Karpas-422 (cell line): ENCODE results near the gene SPEM3. TPM values are rescaled to one million over a fixed set of nuclear protein-coding genes. Genes with fewer than 3 reads are reported as not detected.

Source experiments
- DNase-seq: peaks from one replicate; pipeline ENCODE4 v3.0.0-alpha.2; 2015
- H2AFZ ChIP-seq: fragments of 200-600 bp; sonication (generic); 2 replicates; pipeline ENCODE4 v1.6.1; 2014; ENCODE audit warnings: antibody characterized with exemption, low read length, mixed read lengths
- H3K27ac ChIP-seq: fragments of 200-600 bp; sonication (generic); 2 replicates; pipeline ENCODE4 v1.5.1; 2014; ENCODE audit warnings: mild to moderate bottlenecking, low read length, moderate library complexity
- H3K27me3 ChIP-seq: fragments of 200-600 bp; sonication (generic); 2 replicates; pipeline ENCODE4 v1.6.1; 2014; ENCODE audit warnings: low read length, mixed read lengths
- H3K36me3 ChIP-seq: fragments of 200-600 bp; sonication (generic); 2 replicates; pipeline ENCODE4 v1.6.1; 2014; ENCODE audit warnings: low read length, mixed read lengths; ENCODE audit not compliant: insufficient read depth
- H3K4me1 ChIP-seq: fragments of 200-600 bp; sonication (generic); 2 replicates; pipeline ENCODE4 v1.6.1; 2014; ENCODE audit warnings: mild to moderate bottlenecking, low read length, mixed read lengths
- H3K4me2 ChIP-seq: fragments of 200-600 bp; sonication (generic); 2 replicates; pipeline ENCODE4 v1.6.1; 2014; ENCODE audit warnings: low read length, low read depth, mild to moderate bottlenecking; ENCODE audit not compliant: poor library complexity, severe bottlenecking
- H3K4me3 ChIP-seq: fragments of 200-600 bp; sonication (generic); 2 replicates; pipeline ENCODE4 v1.5.1; 2014; ENCODE audit warnings: mild to moderate bottlenecking, antibody characterized with exemption, low read length, mixed read lengths
- H3K79me2 ChIP-seq: fragments of 200-600 bp; sonication (generic); 2 replicates; pipeline ENCODE4 v1.6.1; 2014; ENCODE audit warnings: mild to moderate bottlenecking, low read length, mixed read lengths
- H3K9ac ChIP-seq: fragments of 200-600 bp; sonication (generic); 2 replicates; pipeline ENCODE4 v1.6.0; 2014; ENCODE audit warnings: low read length
- H3K9me2 ChIP-seq: fragments of 200-600 bp; sonication (generic), shearing (Covaris generic); replicated peaks from 2 replicates; pipeline ENCODE4 v1.6.0; 2014; ENCODE audit warnings: mild to moderate bottlenecking, low read length, moderate library complexity; ENCODE audit not compliant: insufficient read depth
- H3K9me3 ChIP-seq: fragments of 300-700, 200-600 bp; sonication (generic); 2 replicates; pipeline ENCODE4 v1.6.1; 2014; ENCODE audit warnings: low read length, mixed read lengths
- H4K20me1 ChIP-seq: fragments of 200-600 bp; sonication (generic); 2 replicates; pipeline ENCODE4 v1.6.1; 2014; ENCODE audit warnings: mild to moderate bottlenecking, antibody characterized with exemption, low read length, low read depth; ENCODE audit not compliant: insufficient read depth
- total RNA-seq: library from RNA; depleted of rRNA; stranded (reverse); fragments of >200 nt; shearing (Covaris generic); gene quantifications from 2 replicates; pipeline ENCODE4 v1.2.3, GENCODE V29; 2014; ENCODE audit warnings: low replicate concordance

The SPEM3 gene
- total RNA-seq, 1 experiment from 2014 or later, result not detected

GRCh38 chr17:7406235-7406825 is 22.3 kb upstream of the SPEM3 start:
- Histone ChIP-seq H3K9ac (no peak overlapping the region), H4K20me1 (no peaks in the 10 kb centered on the region; the same call in 1 of the 2 replicates), H3K9me2 (no peaks in the 10 kb centered on the region), H3K27me3 (no peaks in the 10 kb centered on the region), H3K4me2 (no peak overlapping the region), H3K27ac (no peak overlapping the region), H3K4me1 (peaks cover 17% of the 10 kb centered on the region), H3K9me3 (no peaks in the 10 kb centered on the region), H2AFZ (no peak overlapping the region), H3K79me2 (no peaks in the 10 kb centered on the region), H3K36me3 (no peaks in the 10 kb centered on the region), H3K4me3 (no peak overlapping the region)
- DNase-seq, result no peak

- Histone ChIP-seq H2AFZ (no peak overlapping the region), H3K4me3 (no peak overlapping the region), H3K9me2 (no peaks in the 10 kb centered on the region), H3K79me2 (no peaks in the 10 kb centered on the region), H3K4me2 (no peak overlapping the region), H3K27me3 (no peaks in the 10 kb centered on the region), H3K27ac (no peak overlapping the region), H3K4me1 (peaks cover 17% of the 10 kb centered on the region), H3K9me3 (no peaks in the 10 kb centered on the region), H4K20me1 (no peaks in the 10 kb centered on the region; the same call in 1 of the 2 replicates), H3K36me3 (no peaks in the 10 kb centered on the region), H3K9ac (no peak overlapping the region)
- no peak for DNase-seq
Measured at GRCh38 chr17:7407082-7407481, 21.6 kb upstream of the SPEM3 start.

- no peak for DNase-seq
- no peaks in the 10 kb centered on the region for H3K79me2 ChIP-seq
- no peaks in the 10 kb centered on the region for H3K36me3 ChIP-seq
- H3K9me2 ChIP-seq, result no peaks in the 10 kb centered on the region
- H3K27me3 ChIP-seq, result no peaks in the 10 kb centered on the region
- H3K27ac ChIP-seq, result no peak within 1 kb of the TSS
- H3K9me3 ChIP-seq, result no peaks in the 10 kb centered on the region
- no peaks in the 10 kb centered on the region; the same call in 1 of the 2 replicates for H4K20me1 ChIP-seq
- no peak within 1 kb of the TSS for H3K9ac ChIP-seq
- no peak within 1 kb of the TSS for H3K4me3 ChIP-seq
- no peak within 1 kb of the TSS for H2AFZ ChIP-seq
- peaks cover 17% of the 10 kb centered on the region for H3K4me1 ChIP-seq
- H3K4me2 ChIP-seq, result no peak within 1 kb of the TSS
Measured at GRCh38 chr17:7407485-7408251, 21.0 kb upstream of the SPEM3 start, which contains the start of gene NLGN2. TSS of gene NLGN2 (plus strand) at chr17:7407845. CDS start at chr17:7408256, 411 bp downstream.

- H4K20me1 ChIP-seq, result no peaks in the 10 kb centered on the region
- H3K4me3 ChIP-seq, result no peak overlapping the region
- H3K79me2 ChIP-seq, result no peaks in the 10 kb centered on the region
- no peaks in the 10 kb centered on the region for H3K9me2 ChIP-seq
- H3K4me2 ChIP-seq, result no peak overlapping the region
- no peak for DNase-seq
- no peaks in the 10 kb centered on the region for H3K36me3 ChIP-seq
- H3K27me3 ChIP-seq, result no peaks in the 10 kb centered on the region
- peaks cover 12% of the 10 kb centered on the region for H3K4me1 ChIP-seq
- H3K9me3 ChIP-seq, result no peaks in the 10 kb centered on the region
- H3K9ac ChIP-seq, result no peak overlapping the region
- H2AFZ ChIP-seq, result no peak overlapping the region
- no peak overlapping the region for H3K27ac ChIP-seq
Measured at GRCh38 chr17:7408252-7408727, 20.4 kb upstream of the SPEM3 start.

- Histone ChIP-seq H3K27me3 (no peaks in the 10 kb centered on the region), H3K4me2 (no peak overlapping the region)
Measured at GRCh38 chr17:7408863-7409262, 19.8 kb upstream of the SPEM3 start.

GRCh38 chr17:7409716-7410115 is 18.9 kb upstream of the SPEM3 start:
- Histone ChIP-seq H3K9ac (no peak overlapping the region), H3K27me3 (no peaks in the 10 kb centered on the region), H2AFZ (no peak overlapping the region), H3K27ac (no peak overlapping the region), H3K4me1 (peaks cover 8% of the 10 kb centered on the region), H3K9me3 (no peaks in the 10 kb centered on the region), H3K9me2 (no peaks in the 10 kb centered on the region), H3K4me2 (no peak overlapping the region), H3K79me2 (no peaks in the 10 kb centered on the region), H3K36me3 (no peaks in the 10 kb centered on the region), H4K20me1 (no peaks in the 10 kb centered on the region), H3K4me3 (no peak overlapping the region)
- DNase-seq, result no peak

More at GRCh38 chr17:7408863-7409262, 19.8 kb upstream of the SPEM3 start:
- H3K27ac ChIP-seq, result no peak overlapping the region
- H3K79me2 ChIP-seq, result no peaks in the 10 kb centered on the region
- no peaks in the 10 kb centered on the region for H3K36me3 ChIP-seq
- H2AFZ ChIP-seq, result no peak overlapping the region
- H3K9me2 ChIP-seq, result no peaks in the 10 kb centered on the region
- H3K9ac ChIP-seq, result no peak overlapping the region
- no peaks in the 10 kb centered on the region for H3K9me3 ChIP-seq
- no peak for DNase-seq
- H4K20me1 ChIP-seq, result no peaks in the 10 kb centered on the region
- H3K4me3 ChIP-seq, result no peak overlapping the region
- H3K4me1 ChIP-seq, result peaks cover 8% of the 10 kb centered on the region

GRCh38 chr17:7410634-7411426 is 17.8 kb upstream of the SPEM3 start:
- DNase-seq, result no peak
- Histone ChIP-seq H2AFZ (no peak overlapping the region), H3K9me2 (no peaks in the 10 kb centered on the region), H3K9me3 (no peaks in the 10 kb centered on the region), H3K79me2 (no peaks in the 10 kb centered on the region), H3K27me3 (no peaks in the 10 kb centered on the region), H3K4me2 (no peak overlapping the region), H3K36me3 (no peaks in the 10 kb centered on the region), H3K4me3 (no peak overlapping the region), H4K20me1 (no peaks in the 10 kb centered on the region), H3K4me1 (peaks cover 8% of the 10 kb centered on the region), H3K9ac (no peak overlapping the region), H3K27ac (no peak overlapping the region)

GRCh38 chr17:7411427-7411750 is 17.3 kb upstream of the SPEM3 start:
- Histone ChIP-seq H4K20me1 (no peaks in the 10 kb centered on the region), H3K9me2 (no peaks in the 10 kb centered on the region), H3K4me1 (peaks cover 8% of the 10 kb centered on the region), H3K4me3 (no peak overlapping the region), H3K36me3 (no peaks in the 10 kb centered on the region), H3K4me2 (no peak overlapping the region), H3K9me3 (no peaks in the 10 kb centered on the region), H2AFZ (no peak overlapping the region), H3K27me3 (no peaks in the 10 kb centered on the region), H3K79me2 (no peaks in the 10 kb centered on the region), H3K27ac (no peak overlapping the region), H3K9ac (no peak overlapping the region)
- no peak for DNase-seq
